NB4 (cell line): Measurements from ENCODE around the gene HPCAL1.

Source experiments
- DNase-seq: peaks from one replicate; pipeline ENCODE4 v3.0.0; 2010; ENCODE audit warnings: low read depth
- H3K4me3 ChIP-seq: one replicate; pipeline ENCODE4 v1.5.1; 2011; ENCODE audit warnings: mild to moderate bottlenecking, low read depth, low read length, moderate library complexity
- CTCF ChIP-seq: IDR thresholded peaks from one replicate; pipeline ENCODE4 v1.5.1; 2012; ENCODE audit warnings: low read depth, low read length
- MAX ChIP-seq: IDR thresholded peaks from 2 replicates; pipeline ENCODE4 v1.6.1; 2011; ENCODE audit warnings: low read depth, low read length
- MYC ChIP-seq: IDR thresholded peaks from 2 replicates; pipeline ENCODE4 v1.6.1; 2011; ENCODE audit warnings: low read depth, low read length
- POLR2A ChIP-seq: IDR thresholded peaks from 2 replicates; pipeline ENCODE4 v1.6.1; 2011; ENCODE audit warnings: mild to moderate bottlenecking; ENCODE audit not compliant: insufficient read length; ENCODE audit errors: extremely low read depth

HPCAL1 gene

GRCh38 chr2:10322973-10323372, 20.3 kb downstream of the HPCAL1 start:
- no peak overlapping the region for H3K4me3 ChIP-seq
- DNase-seq, result no peak
- TF ChIP-seq CTCF (no peak), POLR2A (no peak), MYC (no peak), MAX (no peak)

- TF ChIP-seq MYC, result no peak
- TF ChIP-seq POLR2A, result no peak
- TF ChIP-seq CTCF, result no peak
- no peak for TF ChIP-seq MAX
- no peak for DNase-seq
- H3K4me3 ChIP-seq, result no peak overlapping the region
These were observed 20.8 kb downstream of the HPCAL1 start for GRCh38 chr2:10323535-10323934.

- no peak overlapping the region for H3K4me3 ChIP-seq
- no peak for DNase-seq
- TF ChIP-seq CTCF, result no peak
- no peak for TF ChIP-seq MAX
- no peak for TF ChIP-seq POLR2A
- no peak for TF ChIP-seq MYC
These were observed 21.6 kb downstream of the HPCAL1 start for GRCh38 chr2:10324095-10324832.

GRCh38 chr2:10325278-10326145, 22.8 kb downstream of the HPCAL1 start:
- no peak overlapping the region for H3K4me3 ChIP-seq
- no peak for DNase-seq
- TF ChIP-seq CTCF, result no peak
- TF ChIP-seq MAX, result no peak
- TF ChIP-seq POLR2A, result no peak
- no peak for TF ChIP-seq MYC

- DNase-seq, result no peak
- H3K4me3 ChIP-seq, result no peak overlapping the region
- no peak for TF ChIP-seq MYC
- no peak for TF ChIP-seq CTCF
- TF ChIP-seq MAX, result no peak
- no peak for TF ChIP-seq POLR2A
These were observed 23.5 kb downstream of the HPCAL1 start for GRCh38 chr2:10326151-10326616.
